Upper lobe of left lung (tissue), 4 donors: ENCODE measurements around the gene MAGI2.

Experiments
- CTCF ChIP-seq, 6 experiments: fragments of 450-650 bp in 4 of 6; fragments of 200-600 bp in 2 of 6; sonication (generic) in 2 of 6; IDR thresholded peaks; one replicate each; pipeline ENCODE4 v1.5.1; 2016 to 2019; ENCODE audit warnings: antibody characterized with exemption in 6 of 6
- POLR2A ChIP-seq, 4 donors: fragments of 450-650 bp; IDR thresholded peaks; one replicate each; pipeline ENCODE4 v1.5.1; 2016 to 2017; ENCODE audit warnings: antibody characterized with exemption in 4 of 4, mild to moderate bottlenecking in 2 of 4
- POLR2AphosphoS5 ChIP-seq, 2 donors: sonication (generic); formaldehyde crosslinking; IDR thresholded peaks; one replicate each; pipeline ENCODE4 v1.5.1; 2017; ENCODE audit warnings: antibody characterized with exemption in 2 of 2

- no peak for TF ChIP-seq CTCF (IDR thresholded peaks at IDR 0.05)
- TF ChIP-seq POLR2AphosphoS5 (IDR thresholded peaks at IDR 0.05), result no peak
- TF ChIP-seq POLR2A (IDR thresholded peaks at IDR 0.05), result no peak
Observed at GRCh38 chr7:78184299-78184698, 1269.2 kb downstream of the MAGI2 start.
